Kasumi-1 (cell line): ENCODE results near the gene ATP2B2.
A peak's percentile ranks its signal among the peaks of the same experiment; 100 is the strongest.

Experiments
- DNase-seq, 2 experiments: peaks; one replicate each; lab custom pipeline; 2025; lab: John Stamatoyannopoulos, UW

The ATP2B2 gene

DNA sequence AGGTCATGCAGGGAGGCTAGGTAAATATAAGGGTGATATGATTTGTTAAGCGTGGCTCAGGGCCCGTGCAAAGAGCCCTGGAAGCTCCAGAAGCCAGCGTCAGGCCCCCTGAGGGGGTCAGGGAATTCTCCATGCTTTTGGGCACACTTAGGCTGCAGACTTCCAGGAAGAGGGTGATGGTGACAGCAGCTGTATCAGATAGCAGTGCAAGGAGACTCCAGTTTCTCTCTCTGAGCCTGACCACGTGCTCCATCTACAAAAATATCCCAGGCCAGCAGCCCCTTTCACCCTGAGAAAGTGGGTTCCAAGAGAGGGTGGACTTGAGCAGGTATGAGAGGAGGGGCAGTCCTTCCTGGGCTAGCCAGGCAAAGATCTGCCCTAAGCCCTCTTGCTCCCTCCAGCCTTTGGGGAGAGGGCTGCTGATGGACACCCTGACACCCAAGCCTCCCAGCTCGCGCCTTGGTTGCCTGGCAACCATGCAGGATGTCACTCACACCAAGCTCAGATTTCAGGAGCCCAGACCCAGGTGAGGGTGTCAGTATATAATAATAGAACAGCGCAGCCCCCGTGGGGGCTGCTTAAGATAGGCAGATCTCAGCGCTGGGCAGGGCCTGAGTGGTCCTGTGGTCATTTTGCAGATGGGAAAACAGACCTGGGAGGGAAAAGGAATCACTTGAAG lies 35.8 kb downstream of the ATP2B2 start:
- DNase-seq = no peak

- no peak for DNase-seq
Observed at GRCh38 chr3:10468613-10469354, 36.6 kb downstream of the ATP2B2 start.

GRCh38 chr3:10467904-10468612 lies 37.3 kb downstream of the ATP2B2 start:
- DNase-seq = no peak

GRCh38 chr3:10467204-10467603 lies 38.2 kb downstream of the ATP2B2 start:
- no peak for DNase-seq

DNA sequence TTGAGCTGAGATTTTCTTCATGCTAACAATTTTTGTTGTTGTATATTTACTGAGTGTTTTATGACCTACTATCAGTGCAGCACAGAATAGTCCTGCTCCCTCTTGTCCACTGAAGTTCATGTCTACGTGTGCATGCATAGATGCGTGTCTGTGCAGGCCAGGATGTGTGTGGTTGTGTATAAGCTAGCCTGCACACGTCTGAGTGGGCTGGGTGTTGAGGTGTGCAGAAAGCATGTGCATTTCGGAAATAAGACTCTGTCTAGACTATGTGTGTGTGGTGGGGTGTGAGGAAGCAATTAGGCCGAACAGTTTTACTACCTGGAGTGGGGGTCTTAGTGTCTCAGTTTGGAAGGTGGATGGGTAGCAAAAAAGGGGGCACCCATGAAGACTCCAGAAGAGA lies 39.2 kb downstream of the ATP2B2 start:
- no peak for DNase-seq

DNA sequence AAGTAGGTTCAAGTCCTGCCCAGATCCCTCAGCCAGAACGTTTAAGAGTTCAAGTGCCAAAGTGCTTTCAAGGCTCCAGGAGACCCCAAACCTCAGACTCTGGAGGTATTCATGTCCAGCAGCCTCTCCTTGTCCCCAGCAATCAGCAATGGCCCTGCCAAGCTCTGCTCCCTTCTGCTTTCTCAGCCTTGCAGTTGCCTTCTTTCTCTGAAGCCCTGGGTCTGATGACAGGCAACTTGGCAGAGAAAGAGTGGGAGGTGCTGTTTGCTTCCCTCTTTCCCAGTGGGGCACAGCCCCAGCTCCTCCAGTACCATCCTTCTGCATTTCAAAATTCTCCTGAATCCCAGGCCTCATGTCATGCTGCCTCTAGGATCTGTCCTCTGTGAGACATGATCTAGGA lies 40.2 kb downstream of the ATP2B2 start:
- DNase-seq = no peak

DNA sequence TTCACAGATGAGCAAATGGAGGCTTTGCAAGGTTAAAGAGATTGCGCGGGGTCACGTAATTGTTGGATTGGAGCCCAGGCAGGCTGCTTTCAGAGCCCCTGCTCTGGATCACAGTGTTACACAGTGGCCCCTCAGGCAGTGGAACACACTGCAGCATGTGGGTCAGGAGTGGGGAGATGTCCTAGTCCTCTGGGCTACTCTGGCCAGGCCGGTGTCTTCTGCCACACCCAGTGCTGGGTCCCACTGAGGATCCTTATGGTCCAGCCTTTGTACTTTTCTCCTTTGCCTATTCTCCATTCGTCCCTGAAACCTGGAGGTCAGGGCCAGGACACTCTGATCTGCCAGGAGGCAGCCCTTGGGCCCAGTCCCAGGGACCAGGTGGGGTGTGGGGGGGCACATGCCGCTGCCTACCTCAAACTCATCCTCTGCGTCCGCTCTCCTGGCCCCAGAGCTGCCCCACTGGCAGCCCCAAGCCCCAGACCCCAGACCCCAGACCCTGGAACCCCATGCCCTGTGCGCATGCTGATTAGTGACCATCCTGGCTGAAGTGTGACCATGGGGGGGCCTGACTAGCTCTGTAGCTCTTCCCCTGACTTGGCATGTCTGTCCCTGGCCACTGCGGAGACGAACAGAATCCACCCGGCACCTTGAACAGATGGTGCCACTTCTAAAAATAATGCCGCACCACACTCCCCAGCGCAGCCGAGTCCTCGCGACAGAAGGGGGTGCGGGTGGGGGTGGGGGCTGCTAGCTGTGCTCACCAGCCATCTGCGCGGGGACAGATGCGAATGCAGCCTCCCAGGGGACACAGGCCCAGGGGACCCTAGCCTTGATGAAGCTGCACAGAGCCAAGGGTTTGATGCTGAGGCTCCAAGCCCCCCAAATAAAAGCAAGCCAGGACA lies 41.6 kb downstream of the ATP2B2 start:
- no peak for DNase-seq

- DNase-seq = no peak
Observed at GRCh38 chr3:10462641-10463532, 42.5 kb downstream of the ATP2B2 start.

DNA sequence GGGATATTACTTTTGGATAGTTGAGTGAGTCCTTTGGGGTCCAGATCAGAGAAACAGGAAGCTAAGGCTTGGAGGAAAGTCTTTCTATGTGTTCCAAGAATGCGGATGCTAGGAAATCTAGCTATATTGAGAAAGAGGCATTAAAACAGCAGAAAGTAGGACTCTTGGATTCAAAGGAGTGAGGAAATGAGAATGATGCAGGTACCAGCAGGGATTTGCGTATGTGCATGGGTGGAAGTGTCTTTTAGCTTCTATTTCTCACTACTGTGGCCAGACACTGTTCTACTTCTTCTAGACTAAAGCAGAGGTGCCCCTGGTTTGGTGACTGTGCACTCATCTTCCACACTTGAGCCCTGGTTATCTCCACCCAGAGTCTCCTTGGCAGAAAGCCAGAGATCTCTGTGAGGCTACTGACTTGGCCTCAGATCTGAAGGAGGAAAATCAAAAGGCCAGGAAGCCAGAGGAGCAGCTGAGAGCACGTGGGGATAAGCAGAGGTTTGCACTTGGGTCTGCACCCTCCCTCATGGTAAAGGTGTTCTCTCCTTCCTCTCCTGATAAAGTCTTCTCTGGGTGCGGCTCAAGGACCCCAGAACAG lies 44.3 kb downstream of the ATP2B2 start:
- no peak for DNase-seq

DNA sequence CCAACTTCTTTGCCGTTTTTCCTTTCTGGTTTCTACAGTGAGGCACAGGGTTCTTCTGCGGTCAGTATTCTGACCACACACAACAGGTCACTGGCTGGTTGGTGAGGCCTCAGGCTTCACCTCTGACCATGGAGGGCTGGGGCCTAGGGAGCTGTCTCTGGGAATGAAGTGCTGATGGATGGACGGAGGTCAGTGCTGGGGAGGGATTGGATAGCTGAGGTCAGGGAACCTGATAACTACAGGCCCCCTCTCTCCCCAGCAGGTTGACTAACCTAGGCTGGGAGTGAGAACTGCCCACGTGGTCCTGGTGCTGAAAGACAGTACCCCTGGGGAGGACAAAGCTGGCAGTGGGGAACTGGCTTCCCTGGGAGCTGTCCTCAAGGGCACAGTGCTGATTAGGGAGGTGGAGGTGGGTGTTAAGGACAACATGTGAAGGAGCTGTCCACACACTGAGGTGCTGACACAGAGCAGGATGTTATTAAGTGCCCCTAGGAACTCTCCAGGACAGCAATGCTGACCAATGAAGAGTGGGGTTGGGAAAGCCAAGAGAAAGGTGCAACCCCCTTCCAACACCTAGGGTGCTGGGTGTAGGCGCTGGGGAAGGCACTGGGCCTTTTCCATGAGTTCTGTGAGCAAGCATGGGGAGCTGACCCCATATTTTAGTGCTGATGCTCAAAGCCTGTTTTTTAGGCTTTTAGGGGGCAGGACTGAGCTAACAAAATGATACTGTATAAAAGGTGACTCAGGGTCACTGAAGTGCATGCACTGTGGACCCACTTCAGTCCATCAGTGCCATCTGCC lies 45.2 kb downstream of the ATP2B2 start:
- peak; percentile 73 to 84 for DNase-seq

DNA sequence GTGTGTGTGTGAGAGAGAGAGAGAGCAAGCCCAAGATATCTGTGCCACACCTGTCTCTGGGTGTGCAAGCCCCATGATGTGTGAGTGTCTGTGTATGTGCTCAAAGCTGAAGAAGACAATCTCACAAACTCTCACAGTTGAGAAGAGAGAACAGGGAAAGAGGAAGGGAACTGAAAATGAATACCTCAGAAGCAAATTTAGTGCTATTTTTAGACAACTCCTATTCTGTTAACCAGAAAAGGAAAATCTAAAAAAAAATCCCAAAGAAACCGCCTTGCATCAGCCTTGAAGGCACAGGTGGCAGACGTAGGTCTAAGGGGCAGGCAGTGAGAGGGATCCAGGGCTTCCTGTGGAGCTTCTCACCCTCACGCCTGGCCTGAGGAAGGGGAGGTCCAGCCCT lies 47.8 kb downstream of the ATP2B2 start:
- DNase-seq = no peak

DNA sequence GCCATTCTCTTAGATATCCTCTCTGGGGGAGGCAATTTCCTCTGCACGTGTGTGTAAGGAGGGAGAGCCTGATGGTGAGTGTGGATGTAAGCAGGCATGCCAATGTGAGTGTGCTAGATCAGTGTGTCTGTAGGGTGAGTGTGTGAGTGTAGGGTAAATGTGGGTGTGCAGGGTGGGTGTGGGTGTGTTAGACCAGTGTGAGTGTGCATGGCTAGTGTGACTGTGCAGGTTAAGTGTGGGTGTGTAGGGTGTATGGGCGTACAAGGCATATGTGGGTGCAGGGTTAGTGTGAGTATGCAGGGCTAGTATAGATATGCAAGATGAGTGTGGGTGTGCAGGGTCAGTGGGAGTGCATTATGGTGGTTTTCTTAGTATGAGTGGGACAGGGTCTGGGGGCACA lies 48.4 kb downstream of the ATP2B2 start:
- no peak for DNase-seq

- DNase-seq = no peak
Observed at GRCh38 chr3:10455545-10455914, 49.9 kb downstream of the ATP2B2 start.

GRCh38 chr3:10454907-10455544 lies 50.4 kb downstream of the ATP2B2 start:
- no peak for DNase-seq

DNA sequence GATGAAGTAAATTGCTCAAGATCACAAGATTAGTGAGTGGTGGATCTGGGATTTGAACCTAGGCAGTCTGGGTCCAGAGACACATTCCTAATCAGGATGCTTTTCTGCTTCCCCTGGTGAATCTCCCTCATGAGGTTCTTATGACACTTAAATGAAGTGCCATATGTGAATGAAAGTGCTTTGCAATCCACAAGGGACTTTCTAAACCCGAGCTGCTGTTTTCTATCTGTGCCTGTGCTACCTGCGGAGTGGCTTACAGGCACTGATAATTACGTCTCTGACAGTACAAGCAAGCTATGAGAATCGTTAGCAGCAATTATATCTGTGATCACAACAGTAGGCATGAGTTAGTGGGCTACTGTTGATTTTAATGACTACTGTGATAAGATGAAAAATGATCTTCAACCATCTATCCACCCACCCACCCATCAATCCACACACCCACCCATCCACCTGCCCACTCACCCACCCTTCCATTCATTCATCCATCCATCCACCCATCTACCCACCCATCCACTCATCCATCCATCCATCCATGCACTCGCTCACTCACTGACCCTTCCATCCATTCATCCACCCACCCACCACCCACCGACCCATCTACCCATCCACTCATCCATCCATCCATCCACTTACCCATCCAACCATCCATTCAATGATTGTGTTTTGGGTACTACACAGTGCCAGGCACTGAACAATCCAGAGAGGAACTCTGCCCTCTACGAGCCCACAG lies 51.8 kb downstream of the ATP2B2 start:
- DNase-seq = no peak

GRCh38 chr3:10450494-10451440 lies 54.6 kb downstream of the ATP2B2 start:
- no peak for DNase-seq

DNA sequence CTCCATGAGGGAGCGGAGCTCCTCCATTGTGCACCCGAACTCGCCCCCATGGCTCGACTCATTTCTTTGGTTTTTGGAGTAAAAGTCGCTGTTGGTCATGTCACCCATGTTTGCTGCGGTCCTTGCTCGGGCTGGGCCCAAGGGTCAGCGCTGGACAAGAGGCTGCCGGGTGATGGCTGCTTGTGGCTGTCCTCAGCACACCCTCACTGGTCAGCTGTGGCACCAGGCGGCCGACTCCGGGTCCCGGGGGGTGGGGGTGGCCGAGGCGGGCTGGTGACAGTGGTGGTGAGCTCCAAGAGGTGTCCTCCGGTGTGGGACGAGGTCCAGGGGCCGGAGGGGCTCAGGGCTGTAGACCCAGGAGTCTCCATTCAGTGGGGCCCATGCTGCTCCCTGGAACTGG lies 56.0 kb downstream of the ATP2B2 start:
- no peak for DNase-seq

DNA sequence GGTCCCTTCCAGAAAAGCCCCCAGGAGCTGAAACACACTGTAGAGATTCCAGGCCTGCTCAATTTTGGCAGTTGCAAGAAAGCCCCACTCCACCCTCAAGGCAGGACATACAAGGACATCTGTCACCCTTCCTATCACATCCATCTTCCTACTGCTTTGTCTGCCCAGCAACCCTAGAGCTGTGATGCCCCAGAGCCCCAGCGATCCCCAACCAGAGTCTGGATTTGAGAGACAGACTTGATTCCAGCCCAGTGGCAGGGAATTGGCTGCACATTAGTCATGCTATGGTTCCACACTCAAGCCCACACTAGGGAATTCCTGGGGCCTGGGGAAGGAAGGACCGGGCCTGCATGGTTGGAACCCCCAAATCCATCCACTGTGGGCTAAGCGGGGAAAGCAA lies 56.8 kb downstream of the ATP2B2 start:
- no peak for DNase-seq
